BLaER1 treated with 17β-estradiol and CSF1 and Interleukin-3, amounts not matched to agents 10 nM and 100 nM (cell line): ENCODE data around the gene UBE2I.
A peak's percentile ranks its signal among the peaks of the same experiment; 100 is the strongest.
"Not testable (repeated sequence)": the region's sequence is repeated elsewhere in the genome, so short reads cannot be mapped to it uniquely, and the experiment has no call there.

Experiments used
- H3K27ac ChIP-seq, 11 experiments: shearing (Covaris generic); formaldehyde crosslinking; 2 replicates each; pipeline ENCODE4 v1.8.1; 2022
- H3K27me3 ChIP-seq, 11 experiments: shearing (Covaris generic); formaldehyde crosslinking; 2 replicates each; pipeline ENCODE4 v1.8.1; 2022
- H3K36me3 ChIP-seq, 11 experiments: shearing (Covaris generic); formaldehyde crosslinking; 2 replicates each; pipeline ENCODE4 v1.8.1; 2022
- H3K4me1 ChIP-seq, 10 experiments: shearing (Covaris generic); formaldehyde crosslinking; 2 replicates each; pipeline ENCODE4 v1.8.1; 2022
- H3K4me2 ChIP-seq, 11 experiments: shearing (Covaris generic); formaldehyde crosslinking; 2 replicates each; pipeline ENCODE4 v1.8.1; 2022
- H3K4me3 ChIP-seq, 10 experiments: shearing (Covaris generic); formaldehyde crosslinking; 2 replicates each; pipeline ENCODE4 v1.8.1; 2022
- H3K9ac ChIP-seq, 11 experiments: shearing (Covaris generic); formaldehyde crosslinking; 2 replicates each; pipeline ENCODE4 v1.8.1; 2022
- H3K9me3 ChIP-seq, 11 experiments: shearing (Covaris generic); formaldehyde crosslinking; replicated peaks in 1 of 11; 2 replicates each; pipeline ENCODE4 v1.8.1; 2022
- H4K20me1 ChIP-seq, 11 experiments: shearing (Covaris generic); formaldehyde crosslinking; 2 replicates each; pipeline ENCODE4 v1.8.1; 2022
- Cebpa-rat ChIP-seq, 11 experiments: shearing (Covaris generic); IDR thresholded peaks; 2 replicates each; pipeline ENCODE4 v1.8.1; 2022

The UBE2I gene

DNA sequence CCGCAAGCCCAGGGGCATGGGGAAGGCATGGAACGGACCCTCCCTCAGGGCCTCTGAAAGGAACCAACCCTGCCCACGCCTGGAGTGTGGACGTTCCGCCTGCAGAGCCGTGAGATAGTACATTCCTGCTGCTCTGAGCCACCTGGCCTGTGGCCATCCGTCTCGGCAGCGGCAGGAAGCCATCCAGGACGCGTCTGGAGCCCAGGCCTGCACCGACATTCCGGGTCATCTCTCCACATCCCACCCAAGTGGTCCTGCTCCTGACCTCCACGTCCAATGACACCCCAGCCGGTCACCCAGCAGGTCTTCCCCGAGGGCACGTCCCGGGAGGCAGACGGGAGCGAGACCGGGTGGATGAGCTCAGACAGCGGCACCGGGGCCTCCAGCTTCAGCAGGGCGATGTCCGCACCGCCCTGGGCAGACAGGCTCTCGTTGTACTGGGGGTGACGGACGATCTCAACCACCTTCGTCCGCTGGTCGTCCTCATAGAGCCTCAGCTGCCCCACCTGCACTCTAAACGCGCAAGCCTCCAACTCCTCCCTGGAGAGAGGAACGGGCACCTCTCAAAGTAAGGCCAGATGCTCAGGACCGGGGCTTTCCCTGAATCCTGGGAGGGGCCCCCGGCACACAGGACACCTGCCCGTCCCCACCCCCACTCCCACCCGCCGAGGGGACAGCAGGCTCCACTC lies 21.3 kb upstream of the UBE2I start:
- Histone ChIP-seq H3K4me3 (no peak overlapping the region), H3K36me3 (no peaks in the 10 kb centered on the region), H3K27me3 (peaks cover 4 to 52% (median 12%) of the 10 kb centered on the region in 11 experiments; a peak in 16 of 22 replicates), H3K4me1 (peaks cover 36 to 70% (median 65%) of the 10 kb centered on the region in 10 experiments), H3K9ac (peak overlapping the region in 5 of 11 experiments; percentile 38 to 66 (median 55); a peak in 7 of 22 replicates), H3K4me2 (peak overlapping the region in 9 of 11 experiments; percentile 66 to 99 (median 97); a peak in 14 of 22 replicates), H3K27ac (peak overlapping the region in 7 of 11 experiments; percentile 45 to 93 (median 86); a peak in 10 of 22 replicates), H3K9me3 (no peaks in the 10 kb centered on the region), H4K20me1 (no peaks in the 10 kb centered on the region)
- TF ChIP-seq Cebpa-rat (IDR thresholded peaks at IDR 0.05), result no peak

DNA sequence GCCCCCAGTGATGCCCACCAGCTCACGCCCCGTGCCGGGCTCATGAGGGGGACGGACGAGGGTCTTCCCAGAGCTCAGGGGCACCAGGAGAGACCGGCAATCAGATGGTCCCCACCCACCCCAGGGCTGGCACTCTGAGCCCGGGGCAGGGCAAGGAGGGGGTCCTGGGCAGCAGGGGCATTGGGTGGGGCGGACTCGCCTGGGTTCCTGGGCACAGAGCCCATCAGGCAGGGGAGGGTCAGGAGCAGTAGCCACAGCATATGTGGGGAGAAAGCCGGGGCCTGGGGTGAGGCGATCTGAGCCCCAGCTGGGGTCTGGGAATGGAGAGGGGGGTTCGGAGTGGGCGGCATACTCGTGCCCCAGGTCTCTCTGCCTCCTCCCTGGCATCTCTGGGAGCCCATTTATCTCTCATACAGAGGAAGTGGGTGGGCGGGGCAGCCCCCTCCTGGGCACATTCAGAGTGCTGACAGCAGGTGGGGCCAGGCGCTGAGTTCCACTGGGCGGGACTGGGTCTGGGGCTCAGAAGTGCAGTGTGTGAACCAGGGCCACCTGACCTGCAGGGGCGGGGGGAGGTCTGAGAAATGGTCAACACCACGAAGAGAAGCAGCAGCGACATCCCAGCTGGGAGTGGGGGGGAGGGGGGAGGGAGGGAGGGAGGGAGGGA lies 20.5 kb upstream of the UBE2I start:
- no peaks in the 10 kb centered on the region for H4K20me1 ChIP-seq
- H3K9ac ChIP-seq, result peak overlapping the region in 8 of 11 experiments; percentile 8 to 83 (median 46); a peak in 11 of 22 replicates
- peaks cover 4 to 44% (median 12%) of the 10 kb centered on the region in 11 experiments; a peak in 16 of 22 replicates for H3K27me3 ChIP-seq
- no peak overlapping the region; a peak in 1 of 20 replicates for H3K4me3 ChIP-seq
- no peaks in the 10 kb centered on the region for H3K9me3 ChIP-seq
- TF ChIP-seq Cebpa-rat (IDR thresholded peaks at IDR 0.05), result no peak
- peak overlapping the region in 7 of 11 experiments; percentile 45 to 93 (median 86); a peak in 15 of 22 replicates for H3K27ac ChIP-seq
- H3K36me3 ChIP-seq, result no peaks in the 10 kb centered on the region
- H3K4me1 ChIP-seq, result peaks cover 36 to 70% (median 65%) of the 10 kb centered on the region in 10 experiments
- H3K4me2 ChIP-seq, result peak overlapping the region; percentile 16 to 99 (median 94); a peak in 19 of 22 replicates

DNA sequence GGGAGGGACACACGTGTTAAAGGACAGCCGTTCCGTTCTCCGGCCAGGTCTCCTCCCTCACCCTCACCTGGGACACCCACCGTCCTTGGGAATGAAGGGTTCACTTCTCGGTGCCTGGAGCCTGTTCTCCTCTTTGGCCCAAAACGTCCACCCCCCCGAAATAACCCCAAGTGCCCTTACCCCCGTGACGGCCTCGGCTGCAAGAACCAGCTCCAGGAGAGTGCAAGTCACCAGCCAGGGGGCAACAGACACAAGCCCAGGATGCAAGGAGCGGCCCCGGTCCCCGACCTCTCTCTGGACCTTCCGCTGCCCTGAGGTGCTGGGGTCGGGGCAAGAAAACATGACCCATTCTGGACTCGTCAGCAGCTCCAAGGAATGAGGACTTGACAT lies 20.0 kb upstream of the UBE2I start:
- no peaks in the 10 kb centered on the region for H4K20me1 ChIP-seq
- H3K4me1 ChIP-seq, result peaks cover 34 to 70% (median 65%) of the 10 kb centered on the region in 10 experiments
- no peaks in the 10 kb centered on the region for H3K36me3 ChIP-seq
- no peak for TF ChIP-seq Cebpa-rat (IDR thresholded peaks at IDR 0.05)
- peak overlapping the region in 8 of 10 experiments; percentile 0 to 63 (median 51); a peak in 14 of 20 replicates for H3K4me3 ChIP-seq
- no peaks in the 10 kb centered on the region for H3K9me3 ChIP-seq
- H3K27ac ChIP-seq, result peak overlapping the region in 8 of 11 experiments; percentile 74 to 93 (median 82); a peak in 16 of 22 replicates
- peak overlapping the region in 9 of 11 experiments; percentile 18 to 85 (median 74); a peak in 17 of 22 replicates for H3K9ac ChIP-seq
- H3K27me3 ChIP-seq, result peaks cover under 1 to 39% (median 11%) of the 10 kb centered on the region in 11 experiments; a peak in 15 of 22 replicates
- H3K4me2 ChIP-seq, result peak overlapping the region; percentile 68 to 99 (median 94)

DNA sequence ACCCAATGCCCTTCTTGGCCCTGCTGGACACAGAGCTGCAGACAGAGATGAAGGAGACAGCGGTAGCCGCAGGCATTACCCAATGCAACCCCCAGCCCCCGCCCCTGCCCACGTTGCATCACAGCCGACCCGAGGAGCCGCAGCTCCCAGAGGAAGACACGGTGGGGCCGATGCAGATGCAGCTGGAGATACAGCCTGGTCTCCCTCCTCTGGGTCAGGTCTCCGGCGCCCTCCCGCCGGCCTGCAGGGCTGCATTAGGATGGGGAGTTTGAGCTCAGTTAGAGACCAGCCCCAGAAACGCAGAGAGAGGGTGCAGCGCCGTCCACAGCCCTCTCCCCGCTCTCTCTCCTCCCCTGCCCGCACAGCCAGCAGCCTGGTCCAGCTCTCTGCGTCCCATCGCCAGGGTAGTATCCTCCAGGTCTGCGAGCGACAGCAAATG lies 19.4 kb upstream of the UBE2I start:
- Histone ChIP-seq H3K9me3 (no peaks in the 10 kb centered on the region), H3K27ac (peak overlapping the region in 8 of 11 experiments; percentile 74 to 93 (median 82); a peak in 17 of 22 replicates), H3K4me3 (peak overlapping the region in 8 of 10 experiments; percentile 0 to 63 (median 51); a peak in 14 of 20 replicates), H3K27me3 (peaks cover 0 to 36% (median 11%) of the 10 kb centered on the region in 11 experiments; a peak in 15 of 22 replicates), H4K20me1 (no peaks in the 10 kb centered on the region), H3K9ac (peak overlapping the region in 9 of 11 experiments; percentile 18 to 85 (median 74); a peak in 16 of 22 replicates), H3K4me2 (peak overlapping the region; percentile 68 to 99 (median 94)), H3K4me1 (peaks cover 34 to 75% (median 70%) of the 10 kb centered on the region in 10 experiments), H3K36me3 (no peaks in the 10 kb centered on the region)
- TF ChIP-seq Cebpa-rat (IDR thresholded peaks at IDR 0.05), result peak in 9 of 11 experiments; percentile 10 to 98 (median 91); a peak in 16 of 22 replicates

DNA sequence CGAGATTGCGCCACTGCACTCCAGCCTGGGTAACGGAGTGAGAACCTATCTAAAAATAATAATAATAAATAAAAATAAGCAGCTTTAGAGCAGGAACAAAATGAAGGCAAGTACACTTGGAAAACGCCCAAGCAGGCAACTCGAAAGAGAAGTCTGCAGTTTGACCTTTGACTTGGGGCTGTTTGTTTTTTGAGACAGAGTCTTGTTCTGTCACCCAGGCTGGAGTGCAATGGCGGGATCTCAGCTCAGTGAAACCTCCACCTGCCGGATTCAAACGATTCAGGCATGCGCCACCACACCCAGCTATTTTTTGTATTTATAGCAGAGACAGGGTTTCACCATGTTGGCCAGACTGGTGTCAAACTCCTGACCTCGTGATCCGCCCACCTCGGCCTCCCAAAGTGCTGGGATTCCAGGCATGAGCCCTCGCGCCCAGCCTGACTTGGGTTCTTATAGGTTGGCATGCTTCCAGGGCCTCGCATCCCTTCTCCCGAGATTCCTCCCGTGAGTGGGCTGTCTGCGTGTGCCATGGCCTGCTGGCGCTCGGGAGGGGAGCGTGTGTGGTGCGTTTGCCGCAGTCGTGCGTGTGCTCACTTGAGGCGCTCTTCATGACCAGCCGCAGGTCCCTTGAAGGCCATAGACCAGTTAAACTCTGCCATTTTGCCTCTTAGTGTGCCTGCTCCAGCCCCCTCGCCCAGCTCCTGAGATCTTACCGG lies 18.4 kb upstream of the UBE2I start:
- H3K27ac ChIP-seq, result peak overlapping the region in 8 of 11 experiments; percentile 71 to 93 (median 82); a peak in 15 of 22 replicates
- H3K9ac ChIP-seq, result peak overlapping the region in 8 of 11 experiments; percentile 63 to 85 (median 76); a peak in 11 of 22 replicates
- no peaks in the 10 kb centered on the region for H3K9me3 ChIP-seq
- peak overlapping the region in 1 of 10 experiments; percentile 63; a peak in 2 of 20 replicates for H3K4me3 ChIP-seq
- H3K4me2 ChIP-seq, result peak overlapping the region; percentile 9 to 99 (median 94); a peak in 20 of 22 replicates
- no peak for TF ChIP-seq Cebpa-rat (IDR thresholded peaks at IDR 0.05)
- no peaks in the 10 kb centered on the region for H4K20me1 ChIP-seq
- H3K4me1 ChIP-seq, result peaks cover 37 to 85% (median 75%) of the 10 kb centered on the region in 10 experiments
- H3K27me3 ChIP-seq, result peaks cover 0 to 28% (median 11%) of the 10 kb centered on the region in 11 experiments; a peak in 14 of 22 replicates
- H3K36me3 ChIP-seq, result no peaks in the 10 kb centered on the region

DNA sequence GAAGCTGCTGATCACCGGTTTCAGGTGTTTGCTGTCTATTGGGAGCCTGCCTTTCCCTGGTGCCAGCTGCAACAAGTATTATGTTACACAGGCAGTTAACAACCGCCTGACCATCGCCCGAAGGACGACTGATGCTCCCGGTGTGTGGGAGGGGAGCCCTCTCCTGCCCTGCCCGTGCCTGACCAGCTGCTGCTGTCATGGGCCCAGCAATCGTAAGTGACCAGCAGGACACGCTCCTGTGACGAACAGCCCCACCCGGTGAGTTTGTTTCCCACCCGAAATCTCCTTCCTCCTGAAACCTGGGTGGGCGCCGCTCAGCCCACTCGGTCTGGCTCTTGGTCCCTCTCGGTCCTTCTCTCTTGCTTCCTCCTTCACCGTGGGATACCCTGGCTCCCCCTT lies 17.9 kb upstream of the UBE2I start:
- Histone ChIP-seq H3K4me3 (no peak overlapping the region), H3K9me3 (no peaks in the 10 kb centered on the region), H3K9ac (peak overlapping the region in 4 of 11 experiments; percentile 36 to 85 (median 79); a peak in 6 of 22 replicates), H3K4me2 (peak overlapping the region; percentile 9 to 99 (median 94); a peak in 19 of 22 replicates), H4K20me1 (no peaks in the 10 kb centered on the region), H3K27me3 (peaks cover 0 to 26% (median 11%) of the 10 kb centered on the region in 11 experiments; a peak in 11 of 22 replicates), H3K27ac (peak overlapping the region in 8 of 11 experiments; percentile 71 to 93 (median 82); a peak in 15 of 22 replicates), H3K36me3 (no peaks in the 10 kb centered on the region), H3K4me1 (peaks cover 42 to 88% (median 77%) of the 10 kb centered on the region in 10 experiments)
- TF ChIP-seq Cebpa-rat (IDR thresholded peaks at IDR 0.05), result no peak

DNA sequence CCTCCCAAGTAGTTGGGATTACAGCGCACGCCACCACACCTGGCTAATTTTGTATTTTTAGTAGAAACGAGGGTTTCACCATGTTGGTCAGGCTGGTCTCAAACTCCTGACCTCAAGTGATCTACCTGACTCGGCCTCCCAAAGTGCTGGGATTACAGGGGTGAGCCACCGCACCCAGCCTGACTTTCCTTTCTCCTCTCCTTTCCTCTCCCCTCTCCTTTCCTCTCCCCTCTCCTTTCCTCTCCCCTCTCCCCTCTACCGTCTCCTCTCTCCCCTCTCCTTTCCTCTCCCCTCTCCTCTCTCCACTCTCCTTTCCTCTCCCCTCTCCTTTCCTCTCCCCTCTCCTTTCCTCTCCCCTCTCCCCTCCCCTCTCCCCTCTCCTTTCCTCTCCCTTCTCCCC lies 17.2 kb upstream of the UBE2I start:
- not testable (repeated sequence) for H3K9me3 ChIP-seq, H4K20me1 ChIP-seq, H3K4me3 ChIP-seq, H3K36me3 ChIP-seq
- H3K4me2 ChIP-seq, result peak overlapping the region in 9 of 11 experiments; percentile 88 to 99 (median 97); a peak in 16 of 22 replicates
- peaks cover 0 to 24% (median 11%) of the 10 kb centered on the region in 11 experiments; a peak in 10 of 22 replicates for H3K27me3 ChIP-seq
- H3K9ac ChIP-seq, result peak overlapping the region in 2 of 11 experiments; percentile 79 to 85; a peak in 4 of 22 replicates
- peaks cover 48 to 95% (median 83%) of the 10 kb centered on the region in 10 experiments for H3K4me1 ChIP-seq
- peak overlapping the region in 7 of 11 experiments; percentile 77 to 93 (median 86); a peak in 10 of 22 replicates for H3K27ac ChIP-seq

DNA sequence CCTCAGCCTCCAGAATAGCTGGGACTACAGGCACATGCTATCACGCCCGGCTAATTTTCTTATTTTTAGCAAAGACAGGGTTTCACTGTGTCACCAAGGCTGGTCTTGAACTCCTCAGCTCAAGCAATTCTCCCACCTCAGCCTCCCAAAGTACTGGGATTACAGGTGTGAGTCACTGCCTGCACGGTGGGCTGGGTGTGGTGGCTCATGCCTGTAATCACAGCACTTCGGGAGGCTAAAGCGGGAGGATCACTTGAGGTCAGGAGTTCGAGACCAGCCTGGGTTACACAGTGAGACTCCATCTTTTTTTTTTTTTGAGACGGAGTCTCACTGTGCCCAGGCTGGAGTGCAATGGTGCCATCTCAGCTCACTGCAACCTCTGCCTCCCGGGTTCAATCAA lies 16.6 kb upstream of the UBE2I start:
- H3K4me3 ChIP-seq, H4K20me1 ChIP-seq, H3K36me3 ChIP-seq, H3K9me3 ChIP-seq: not testable (repeated sequence)
- H3K27me3 ChIP-seq, result peaks cover 0 to 18% (median 5%) of the 10 kb centered on the region in 11 experiments; a peak in 9 of 22 replicates
- H3K4me1 ChIP-seq, result peaks cover 53 to 97% (median 85%) of the 10 kb centered on the region in 10 experiments
- H3K4me2 ChIP-seq, result peak overlapping the region in 9 of 11 experiments; percentile 60 to 78 (median 69); a peak in 18 of 22 replicates
- H3K27ac ChIP-seq, result peak overlapping the region in 8 of 11 experiments; percentile 59 to 76 (median 68); a peak in 14 of 22 replicates
- H3K9ac ChIP-seq, result peak overlapping the region in 4 of 11 experiments; percentile 6 to 46 (median 32); a peak in 3 of 22 replicates
